Sigmoid colon (tissue), 7 donors: Measurements from ENCODE around the gene TIMM13. TPM values are rescaled to one million over a fixed set of nuclear protein-coding genes. Genes with fewer than 3 reads are reported as not detected.
"Not testable (repeated sequence)": the region's sequence is repeated elsewhere in the genome, so short reads cannot be mapped to it uniquely, and the experiment has no call there.

ENCODE experiments used
- DNase-seq: peaks from one replicate; pipeline ENCODE4 v3.0.0-alpha.2; 2019
- H3K27ac ChIP-seq, 4 donors: fragments of 200-600 bp; sonication (generic); one replicate each; pipeline ENCODE4 v1.5.1; 2016 to 2019; ENCODE audit warnings: mild to moderate bottlenecking in 1 of 4
- H3K27me3 ChIP-seq, 3 donors: fragments of 200-600 bp; sonication (generic); one replicate each; pipeline ENCODE4 v1.5.1; 2019; ENCODE audit warnings: mild to moderate bottlenecking in 1 of 3
- H3K36me3 ChIP-seq, 4 donors: fragments of 200-600 bp; sonication (generic); one replicate each; pipeline ENCODE4 v1.5.1; 2016 to 2019
- H3K4me1 ChIP-seq, 4 donors: fragments of 200-600 bp; sonication (generic); one replicate each; pipeline ENCODE4 v1.5.1; 2017 to 2019
- H3K4me3 ChIP-seq, 4 donors: fragments of 200-600 bp; sonication (generic); one replicate each; pipeline ENCODE4 v1.5.1; 2017 to 2019; ENCODE audit warnings: mild to moderate bottlenecking in 2 of 4, moderate library complexity in 1 of 4
- H3K9me3 ChIP-seq, 4 donors: fragments of 200-600 bp in 3 of 4; sonication (generic) in 3 of 4; one replicate each; pipeline versions ENCODE4 v1.5.1 to v1.6.1; 2013 to 2019
- EP300 ChIP-seq, 4 donors: sonication (generic); formaldehyde crosslinking; IDR thresholded peaks; one replicate each; pipeline ENCODE4 v1.6.1; 2017; ENCODE audit warnings: antibody characterized with exemption in 4 of 4
- POLR2A ChIP-seq, 2 donors: fragments of 450-650 bp; IDR thresholded peaks; one replicate each; pipeline ENCODE4 v1.6.1; 2016; ENCODE audit warnings: antibody characterized with exemption in 2 of 2, mild to moderate bottlenecking in 2 of 2, moderate library complexity in 2 of 2
- POLR2AphosphoS5 ChIP-seq, 4 donors: sonication (generic); formaldehyde crosslinking; IDR thresholded peaks; one replicate each; pipeline ENCODE4 v1.6.1; 2017; ENCODE audit warnings: antibody characterized with exemption in 4 of 4
- WGBS, 2 donors: extraction: QIAGEN DNeasy Blood & Tissue Kit; methylation state at CpG; one replicate each; pipeline ENCODE4 v1.1.7; 2013; 5-methylcytosine and 5-hydroxymethylcytosine counted together
- intact Hi-C: fragments of 100-400 bp; cut with DNase I; formaldehyde crosslinking; loops from one replicate; pipeline ENCODE4 v1.15.1; 2023
- polyA plus RNA-seq, 3 donors: library from polyadenylated mRNA; stranded (reverse); fragments of 200-250 nt; gene quantifications; one replicate each; pipeline ENCODE4 v1.2.3, GENCODE V29; 2013
- total RNA-seq, 4 donors: library from RNA; depleted of rRNA; stranded (reverse); fragments of >200 nt; gene quantifications; one replicate each; pipeline ENCODE4 v1.1.0, GENCODE V29; 2016
- TF ChIP-seq, protein P1 (sequence below), 4 experiments: fragments of 450-650 bp in 3 of 4; fragments of 200-600 bp in 1 of 4; IDR thresholded peaks; one replicate each; pipeline ENCODE4 v1.5.1; 2016 to 2019; ENCODE audit warnings: antibody characterized with exemption in 4 of 4, mild to moderate bottlenecking in 3 of 4, moderate library complexity in 2 of 4
- donor health status: healthy with polysubstance abuse.
- donor health status: Bipolar disorder and iron deficiency.
- donor health status: healthy.

Gene TIMM13
- total and polyA plus RNA-seq, 7 donors: 23.6 to 135 (median 29.3) TPM

DNA sequence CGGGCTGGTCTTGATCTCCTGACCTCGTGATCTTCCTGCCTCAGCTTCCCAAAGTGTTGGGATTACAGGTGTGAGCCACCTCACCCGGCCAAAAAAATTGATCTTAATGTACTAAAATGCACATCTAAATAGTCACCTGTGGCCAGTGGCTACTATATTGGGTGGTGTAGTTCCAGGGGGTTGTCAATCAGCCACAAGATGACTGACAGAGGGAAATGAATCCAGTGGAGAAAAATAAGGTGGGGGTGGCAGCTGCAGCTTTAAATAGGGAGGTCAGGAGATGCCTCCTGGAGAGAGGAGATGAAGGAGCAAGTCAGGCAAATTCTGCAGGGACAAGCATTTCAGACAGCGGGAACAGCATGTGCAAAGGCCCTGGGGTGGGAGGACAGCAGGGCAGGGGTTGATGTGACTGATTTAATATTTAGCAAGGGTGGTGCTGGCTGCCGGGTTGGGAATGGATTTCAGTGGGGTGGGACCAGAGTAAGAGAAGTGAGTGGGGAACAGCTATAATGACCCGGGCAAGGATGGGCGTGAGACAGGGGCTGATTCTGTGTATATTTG lies 18.0 kb downstream of the TIMM13 start:
- intact Hi-C loops: no loop called here

DNA sequence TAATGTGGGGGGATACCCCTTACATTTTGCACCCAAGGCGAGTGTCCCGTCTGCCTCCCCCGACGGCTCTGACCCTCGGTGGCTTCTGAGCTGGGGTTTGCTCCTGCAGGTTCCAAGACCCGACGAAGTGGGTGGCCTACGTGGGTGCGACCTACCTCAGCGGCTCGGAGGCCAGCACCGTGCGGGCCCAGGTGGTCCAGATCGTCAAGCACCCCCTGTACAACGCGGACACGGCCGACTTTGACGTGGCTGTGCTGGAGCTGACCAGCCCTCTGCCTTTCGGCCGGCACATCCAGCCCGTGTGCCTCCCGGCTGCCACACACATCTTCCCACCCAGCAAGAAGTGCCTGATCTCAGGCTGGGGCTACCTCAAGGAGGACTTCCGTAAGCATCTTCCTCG lies 19.1 kb downstream of the TIMM13 start:
- Histone ChIP-seq H3K4me3 (no peak overlapping the region), H3K9me3 (no peaks in the 10 kb centered on the region), H3K36me3 (no peaks in the 10 kb centered on the region), H3K4me1 (no peaks in the 10 kb centered on the region), H3K27me3 (peaks cover 0 to 11% (median 0%) of the 10 kb centered on the region in 3 donors), H3K27ac (no peak overlapping the region)
- 86 to 88% methylated on average over 25 of the region's 25 CpGs for WGBS, 2 donors
- TF ChIP-seq POLR2AphosphoS5 (IDR thresholded peaks at IDR 0.05): no peak
- no peak for TF ChIP-seq POLR2A (IDR thresholded peaks at IDR 0.05)
- TF ChIP-seq, protein P1, sequence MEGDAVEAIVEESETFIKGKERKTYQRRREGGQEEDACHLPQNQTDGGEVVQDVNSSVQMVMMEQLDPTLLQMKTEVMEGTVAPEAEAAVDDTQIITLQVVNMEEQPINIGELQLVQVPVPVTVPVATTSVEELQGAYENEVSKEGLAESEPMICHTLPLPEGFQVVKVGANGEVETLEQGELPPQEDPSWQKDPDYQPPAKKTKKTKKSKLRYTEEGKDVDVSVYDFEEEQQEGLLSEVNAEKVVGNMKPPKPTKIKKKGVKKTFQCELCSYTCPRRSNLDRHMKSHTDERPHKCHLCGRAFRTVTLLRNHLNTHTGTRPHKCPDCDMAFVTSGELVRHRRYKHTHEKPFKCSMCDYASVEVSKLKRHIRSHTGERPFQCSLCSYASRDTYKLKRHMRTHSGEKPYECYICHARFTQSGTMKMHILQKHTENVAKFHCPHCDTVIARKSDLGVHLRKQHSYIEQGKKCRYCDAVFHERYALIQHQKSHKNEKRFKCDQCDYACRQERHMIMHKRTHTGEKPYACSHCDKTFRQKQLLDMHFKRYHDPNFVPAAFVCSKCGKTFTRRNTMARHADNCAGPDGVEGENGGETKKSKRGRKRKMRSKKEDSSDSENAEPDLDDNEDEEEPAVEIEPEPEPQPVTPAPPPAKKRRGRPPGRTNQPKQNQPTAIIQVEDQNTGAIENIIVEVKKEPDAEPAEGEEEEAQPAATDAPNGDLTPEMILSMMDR (IDR thresholded peaks at IDR 0.05): no peak
- no peak for TF ChIP-seq EP300 (IDR thresholded peaks at IDR 0.05)
- intact Hi-C loops: no loop called here
- DNase-seq: no peak

More for the DNA sequence above, 18.0 kb downstream of the TIMM13 start:
- Histone ChIP-seq H3K36me3 (no peaks in the 10 kb centered on the region), H3K27me3 (peaks cover 0 to 11% (median 0%) of the 10 kb centered on the region in 3 donors), H3K9me3 (no peaks in the 10 kb centered on the region), H3K4me3 (no peak overlapping the region), H3K27ac (no peak overlapping the region), H3K4me1 (no peaks in the 10 kb centered on the region)
- no peak for DNase-seq
- 83 to 94% methylated on average over 7 of the region's 7 CpGs for WGBS, 2 donors
- TF ChIP-seq POLR2AphosphoS5 (IDR thresholded peaks at IDR 0.05): no peak
- TF ChIP-seq POLR2A (IDR thresholded peaks at IDR 0.05): no peak
- no peak for TF ChIP-seq EP300 (IDR thresholded peaks at IDR 0.05)
- TF ChIP-seq, protein P1 (IDR thresholded peaks at IDR 0.05): no peak

DNA sequence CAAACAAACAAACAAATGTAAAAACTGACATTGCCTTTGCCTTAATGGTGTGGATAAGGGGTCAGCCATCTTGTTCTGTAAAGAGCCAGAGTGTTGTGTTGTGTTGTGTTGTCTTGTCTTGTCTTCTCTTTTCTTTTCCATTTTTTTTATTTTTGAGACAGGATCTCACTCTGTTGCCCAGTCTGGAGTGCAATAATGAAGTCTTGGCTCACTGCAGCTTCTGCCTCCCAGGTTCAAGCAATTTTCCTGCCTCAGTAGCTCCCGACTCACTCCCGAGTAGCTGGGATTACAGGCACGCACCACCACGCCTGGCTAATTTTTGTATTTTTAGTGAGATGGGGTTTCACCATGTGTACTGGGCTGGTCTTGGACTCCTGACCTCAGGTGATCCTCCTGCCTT lies 27.8 kb downstream of the TIMM13 start:
- DNase-seq: no peak
- Histone ChIP-seq H3K27ac (no peak overlapping the region), H3K27me3 (peaks cover 0 to 11% (median 4%) of the 10 kb centered on the region in 3 donors), H3K36me3 (no peaks in the 10 kb centered on the region), H3K4me1 (no peaks in the 10 kb centered on the region), H3K9me3 (no peaks in the 10 kb centered on the region), H3K4me3 (no peak overlapping the region)
- WGBS, 2 donors: 95% methylated on average over 4 of the region's 4 CpGs
- intact Hi-C loops: no loop called here
- TF ChIP-seq, protein P1 (IDR thresholded peaks at IDR 0.05): no peak
- TF ChIP-seq POLR2A (IDR thresholded peaks at IDR 0.05) (no peak), POLR2AphosphoS5 (IDR thresholded peaks at IDR 0.05) (no peak), EP300 (IDR thresholded peaks at IDR 0.05) (no peak)

DNA sequence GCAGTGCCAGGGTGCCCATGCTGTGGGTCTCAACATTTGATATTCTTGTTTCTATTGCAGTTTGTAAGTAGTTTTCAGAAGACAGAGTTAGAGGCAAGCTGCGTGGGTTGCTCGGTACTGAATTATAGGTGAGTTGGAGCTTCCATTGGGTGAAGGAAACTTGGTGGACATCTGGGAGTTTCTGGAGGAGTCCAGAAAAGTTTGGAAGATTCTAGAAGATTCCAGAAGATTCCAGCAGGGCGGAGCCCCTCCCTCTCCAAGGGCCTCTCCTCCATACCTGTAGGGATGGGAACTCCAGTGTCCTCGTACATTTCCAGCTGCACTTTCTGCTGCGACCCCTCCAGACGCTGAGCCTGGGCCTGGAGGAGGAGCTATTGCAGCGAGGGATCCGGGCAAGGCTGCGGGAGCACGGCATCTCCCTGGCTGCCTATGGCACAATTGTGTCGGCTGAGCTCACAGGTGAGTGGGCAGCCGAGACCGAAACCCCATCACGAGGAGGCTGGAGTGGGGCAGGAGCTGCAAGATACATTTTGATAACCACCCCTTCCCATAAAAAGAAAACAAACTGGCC lies 28.6 kb downstream of the TIMM13 start:
- Histone ChIP-seq H3K27ac (no peak overlapping the region), H3K27me3 (peaks cover 0 to 11% (median 4%) of the 10 kb centered on the region in 3 donors), H3K36me3 (no peaks in the 10 kb centered on the region), H3K9me3 (no peaks in the 10 kb centered on the region), H3K4me3 (no peak overlapping the region), H3K4me1 (no peaks in the 10 kb centered on the region)
- TF ChIP-seq POLR2AphosphoS5 (IDR thresholded peaks at IDR 0.05) (no peak), EP300 (IDR thresholded peaks at IDR 0.05) (no peak)
- DNase-seq: no peak
- intact Hi-C loops: no loop called here
- WGBS, 2 donors: 89 to 92% methylated on average over 14 of the region's 14 CpGs

DNA sequence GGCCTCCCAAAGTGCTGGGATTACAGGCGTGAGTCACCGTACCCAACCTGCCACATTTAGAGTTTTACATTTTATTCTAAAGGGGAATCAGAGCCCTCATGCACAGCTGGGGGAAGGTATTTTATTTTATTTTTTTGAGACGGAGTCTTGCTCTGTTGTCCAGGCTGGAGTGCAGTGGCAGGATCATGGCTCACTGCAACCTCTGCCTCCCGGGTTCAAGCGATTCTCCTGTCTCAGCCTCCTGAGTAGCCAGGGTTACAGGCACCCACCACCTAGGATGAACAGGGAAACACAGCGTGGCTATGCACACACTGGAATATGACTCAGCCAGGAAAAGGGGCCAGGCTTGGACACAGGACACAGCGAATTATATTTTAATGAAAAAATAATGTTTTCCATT lies 30.2 kb downstream of the TIMM13 start:
- H3K4me1 ChIP-seq, intact Hi-C loops, DNase-seq, H3K4me3 ChIP-seq, H3K27ac ChIP-seq, H3K36me3 ChIP-seq, H3K9me3 ChIP-seq: not testable (repeated sequence)
- WGBS, 2 donors: 95 to 96% methylated on average over 7 of the region's 7 CpGs
- H3K27me3 ChIP-seq: peaks cover 0 to 11% (median 4%) of the 10 kb centered on the region in 3 donors

DNA sequence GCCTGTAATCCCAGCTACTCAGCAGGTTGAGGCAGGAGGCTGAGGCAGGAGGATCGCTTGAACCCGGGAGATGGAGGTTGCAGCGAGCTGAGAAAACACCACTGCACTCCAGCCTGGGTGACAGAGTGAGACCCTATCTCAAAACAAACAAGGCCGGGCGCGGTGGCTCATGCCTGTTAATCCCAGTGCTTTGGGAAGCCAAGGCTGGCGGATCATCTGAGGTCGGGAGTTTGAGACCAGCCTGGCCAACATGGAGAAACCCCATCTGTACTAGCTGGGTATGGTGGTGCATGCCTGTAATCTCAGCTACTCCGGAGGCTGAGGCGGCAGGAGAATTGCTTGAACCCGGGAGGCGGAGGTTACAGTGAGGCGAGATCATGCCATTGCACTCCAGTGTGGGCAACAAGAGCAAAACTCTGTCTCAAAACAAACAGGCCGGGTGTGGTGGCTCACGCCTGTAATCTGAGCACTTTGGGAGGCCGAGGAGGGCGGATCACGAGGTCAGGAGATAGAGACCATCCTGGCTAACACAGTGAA lies 32.0 kb downstream of the TIMM13 start:
- H3K27ac ChIP-seq, H3K4me1 ChIP-seq, DNase-seq, H3K4me3 ChIP-seq, intact Hi-C loops, H3K9me3 ChIP-seq, H3K36me3 ChIP-seq: not testable (repeated sequence)
- WGBS, 2 donors: 65 to 92% methylated on average over 18 of the region's 18 CpGs
- H3K27me3 ChIP-seq: peaks cover 0 to 11% (median 4%) of the 10 kb centered on the region in 3 donors
